GM12878 (cell line): ENCODE data around the gene TNNC2. TPM values are rescaled to one million over a fixed set of nuclear protein-coding genes. Genes with fewer than 3 reads are reported as not detected.
A peak's percentile ranks its signal among the peaks of the same experiment; 100 is the strongest.

Experiments used
- ATAC-seq: fragments of 200-7000 bp; cut with Tn5 transposase; 3 replicates; pipeline ENCODE4 v1.9.1; 2020; ENCODE audit warnings: mild to moderate bottlenecking, moderate library complexity
- BruUV-seq: library from RNA; stranded (reverse); fragments of 400-500 nt; replicated peaks from 2 replicates; lab custom pipeline; 2021; lab: Mats Ljungman, UMichigan
- CTCF ChIA-PET: fragments of 300-600 bp; sonication (Branson Sonifier 250); formaldehyde crosslinking; extraction: SDS; loops from one replicate; lab custom pipeline; 2021; ENCODE audit warnings: inconsistent platforms; lab: Yijun Ruan, JAX
- POLR2A ChIA-PET: fragments of 350-600 bp; formaldehyde crosslinking; extraction: SDS; loops from one replicate; lab custom pipeline; 2021; ENCODE audit warnings: inconsistent platforms; lab: Charles Lee
- RAD21 ChIA-PET: fragments of 300-600 bp; sonication (Branson Sonifier 250); formaldehyde crosslinking; loops from one replicate; lab custom pipeline; 2023; ENCODE audit warnings: antibody characterized with exemption; ENCODE audit not compliant: unreplicated experiment; lab: Charles Lee
- SMC1A ChIA-PET: fragments of 300-600 bp; sonication (Branson Sonifier 250); formaldehyde crosslinking; loops from one replicate; lab custom pipeline; 2023; ENCODE audit not compliant: unreplicated experiment, uncharacterized antibody; lab: Charles Lee
- DNase-seq: peaks from one replicate; pipeline ENCODE4 v3.0.0-alpha.2; 2011; ENCODE audit warnings: low read depth, low spot score
- FAIRE-seq: peaks from 3 replicates; lab custom pipeline; 2011; peaks lifted over from hg19 to GRCh38; lab: Jason Lieb, UNC
- H2AFZ ChIP-seq: 2 replicates; pipeline ENCODE4 v1.6.0; 2011; ENCODE audit warnings: low read depth, low read length, control low read depth; ENCODE audit not compliant: control insufficient read depth
- H3K27ac ChIP-seq: 2 replicates; pipeline ENCODE4 v1.5.1; 2011; ENCODE audit warnings: control low read depth; ENCODE audit not compliant: control insufficient read depth, insufficient read depth
- H3K27me3 ChIP-seq, 2 experiments: replicated peaks in 1 of 2; 2 replicates each; pipeline versions ENCODE4 v1.6.0 to v1.6.1; 2011; ENCODE audit warnings: low read length in 1 of 2; ENCODE audit not compliant: control insufficient read depth in 2 of 2, insufficient read depth in 2 of 2
- H3K36me3 ChIP-seq, 2 experiments: 2 replicates each; pipeline ENCODE4 v1.5.1; 2011; ENCODE audit warnings: low read length in 1 of 2; ENCODE audit not compliant: control insufficient read depth in 2 of 2, insufficient read depth in 2 of 2
- H3K4me1 ChIP-seq: 2 replicates; pipeline ENCODE4 v1.6.1; 2011; ENCODE audit warnings: mild to moderate bottlenecking, low read length, moderate library complexity, mixed read lengths; ENCODE audit not compliant: control insufficient read depth, insufficient read depth
- H3K4me2 ChIP-seq: 2 replicates; pipeline ENCODE4 v1.6.0; 2011; ENCODE audit warnings: control low read depth; ENCODE audit not compliant: control insufficient read depth, insufficient read depth
- H3K4me3 ChIP-seq: fragments of 200-600 bp; sonication (generic); 2 replicates; pipeline ENCODE4 v1.5.1; 2016
- H3K79me2 ChIP-seq: 2 replicates; pipeline ENCODE4 v1.6.0; 2011; ENCODE audit warnings: low read length; ENCODE audit not compliant: control insufficient read depth, insufficient read depth
- H3K9ac ChIP-seq: 2 replicates; pipeline ENCODE4 v1.8.0; 2011; ENCODE audit warnings: low read length, control low read depth, mixed read lengths; ENCODE audit not compliant: control insufficient read depth, insufficient read depth
- H3K9me3 ChIP-seq: replicated peaks from 3 replicates; pipeline ENCODE4 v1.5.1; 2011; ENCODE audit warnings: mild to moderate bottlenecking, low read length; ENCODE audit not compliant: control insufficient read depth, insufficient read depth
- H4K20me1 ChIP-seq: 2 replicates; pipeline ENCODE4 v1.6.0; 2011; ENCODE audit not compliant: control insufficient read depth, insufficient read depth
- BHLHE40 ChIP-seq, 2 experiments: fragments of 450-650 bp in 1 of 2; IDR thresholded peaks; 2 replicates each; pipeline ENCODE4 v1.6.1; 2011 to 2017; ENCODE audit warnings: low read depth in 2 of 2, borderline replicate concordance in 1 of 2, improper control_type of control experiment in 1 of 2, low read length in 1 of 2, mild to moderate bottlenecking in 1 of 2
- CBFB ChIP-seq: IDR thresholded peaks from 2 replicates; pipeline ENCODE4 v1.6.1; 2016; ENCODE audit warnings: antibody characterized with exemption, low read depth
- CREM ChIP-seq: IDR thresholded peaks from 2 replicates; pipeline ENCODE4 v1.6.1; 2014; ENCODE audit warnings: antibody characterized with exemption, low read depth
- EED ChIP-seq: sonication (generic); IDR thresholded peaks from 2 replicates; pipeline ENCODE4 v1.6.1; 2016; ENCODE audit warnings: antibody characterized with exemption, low read depth
- MEF2A ChIP-seq: IDR thresholded peaks from 2 replicates; pipeline ENCODE4 v1.6.1; 2011; ENCODE audit warnings: low read depth, mild to moderate bottlenecking, low read length, moderate library complexity; ENCODE audit not compliant: insufficient read depth
- RFX5 ChIP-seq: IDR thresholded peaks from 2 replicates; pipeline ENCODE4 v1.6.1; 2011; ENCODE audit warnings: low read depth, low read length, improper control_type of control experiment
- SUZ12 ChIP-seq: fragments of 200-600 bp; sonication (generic); IDR thresholded peaks from one replicate; pipeline ENCODE4 v1.6.1; 2018; ENCODE audit warnings: antibody characterized with exemption, mild to moderate bottlenecking; ENCODE audit not compliant: unreplicated experiment
- TCF7 ChIP-seq: IDR thresholded peaks from 2 replicates; pipeline ENCODE4 v1.6.1; 2014; ENCODE audit warnings: antibody characterized with exemption, borderline replicate concordance
- YBX1 ChIP-seq: fragments of 450-650 bp; IDR thresholded peaks from 2 replicates; pipeline ENCODE4 v1.6.1; 2016; ENCODE audit warnings: antibody characterized with exemption
- ZZZ3 ChIP-seq: IDR thresholded peaks from 2 replicates; pipeline ENCODE4 v1.6.1; 2011; ENCODE audit warnings: low read depth; ENCODE audit not compliant: control insufficient read depth, insufficient read length
- WGBS: methylation state at CpG from one replicate; pipeline ENCODE4 v1.1.6; 2016; ENCODE audit warnings: low lambda C conversion rate; ENCODE audit not compliant: insufficient replicate concordance, insufficient coverage; ENCODE audit errors: missing lambda C conversion rate; 5-methylcytosine and 5-hydroxymethylcytosine counted together
- in situ Hi-C: fragments of 300-500 bp; cut with MboI; formaldehyde crosslinking; loops from 9 replicates; pipeline ENCODE4 v1.14.3; 2018; ENCODE audit warnings: mixed read lengths
- intact Hi-C: fragments of 100-400 bp; cut with micrococcal nuclease; formaldehyde crosslinking; loops from one replicate; pipeline ENCODE4 v1.14.2; 2022; ENCODE audit not compliant: unreplicated experiment
- polyA plus RNA-seq, 11 experiments: library from polyadenylated mRNA; depleted of rRNA in 4 of 11; unstranded in 6 of 11; stranded (reverse) in 5 of 11; fragments of >200 nt; fragmentation: Nextera tagmentation in 4 of 11; fragmentation: Illumina TruSeq in 1 of 11; extraction: Ambion mirVana in 4 of 11; extraction: Trizol in 1 of 11; gene quantifications; 1 replicate in 1 of 11; 2 replicates in 10 of 11; pipeline versions ENCODE4 v1.2.1 to v1.2.3, GENCODE V29; 2011 to 2016; ENCODE audit warnings: inconsistent platforms in 2 of 11, missing spikeins in 2 of 11, low read depth in 1 of 11
- total RNA-seq, 4 experiments: library from RNA; depleted of rRNA in 3 of 4; stranded (reverse); fragments of >200 nt in 3 of 4; fragmentation: Illumina TruSeq in 1 of 4; extraction: Trizol in 1 of 4; gene quantifications; 2 replicates each; pipeline versions ENCODE4 v1.2.1 to v1.2.3, GENCODE V29; 2013 to 2021
- TF ChIP-seq, protein P1 (sequence below): IDR thresholded peaks from 2 replicates; pipeline ENCODE4 v1.6.1; 2011; ENCODE audit warnings: low read depth, low read length, improper control_type of control experiment, borderline replicate concordance
- TF ChIP-seq, protein P2 (sequence below): fragments of 450-650 bp; IDR thresholded peaks from 2 replicates; pipeline ENCODE4 v1.6.1; 2017; ENCODE audit warnings: antibody characterized with exemption, mild to moderate bottlenecking, moderate library complexity

TNNC2 gene
- total and polyA plus RNA-seq, 10 of the 15 experiments (the other 5 are each of a cell fraction or from before 2014, with no cell fraction given): 0.37 TPM; not detected in 9

DNA sequence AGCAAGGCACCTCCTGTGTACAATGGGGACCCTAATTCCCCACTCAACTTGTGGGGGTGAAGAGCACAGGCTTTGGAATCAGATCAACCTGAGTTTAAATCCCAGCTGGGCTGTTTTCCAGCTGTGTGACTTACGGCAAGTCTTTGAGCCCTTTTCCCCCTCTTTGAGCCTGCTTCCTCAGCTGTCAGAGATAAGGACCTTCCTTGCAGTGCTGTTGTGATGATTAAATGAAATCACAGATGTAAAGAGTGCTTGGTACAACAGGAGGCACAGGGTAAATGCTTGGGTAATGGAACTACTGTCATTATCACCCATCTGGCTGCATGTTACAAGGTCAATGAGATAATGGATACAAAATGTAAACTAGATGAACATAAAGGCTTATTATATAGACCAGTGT lies 9.7 kb upstream of the TNNC2 start:
- H3K4me1 ChIP-seq: peaks cover 5% of the 10 kb centered on the region
- H2AFZ ChIP-seq: no peak overlapping the region
- H3K79me2 ChIP-seq: no peaks in the 10 kb centered on the region
- no peaks in the 10 kb centered on the region for H3K9me3 ChIP-seq
- no peak overlapping the region for H3K9ac ChIP-seq
- H3K36me3 ChIP-seq: peaks cover 0 to 2% of the 10 kb centered on the region in 2 experiments; a peak in 2 of 4 replicates
- H3K27me3 ChIP-seq: no peaks in the 10 kb centered on the region
- TSS peak; percentile 27 for BruUV-seq
- no peaks in the 10 kb centered on the region for H4K20me1 ChIP-seq
- WGBS: 100% methylated on average over 1 of the region's 1 CpG
- FAIRE-seq (no peak), ATAC-seq (no peak)
- TF ChIP-seq EED (no peak), RFX5 (no peak)
- TF ChIP-seq, all 136 proteins: peak for 0
- H3K27ac ChIP-seq: no peak overlapping the region
- SMC1A ChIA-PET: interaction anchor here (0.6 kb wide), 1 partner anchor 23 kb away, joined by 4 read pairs; no protein-coding TSS in a partner anchor
- H3K4me2 ChIP-seq: no peak overlapping the region
- RAD21 ChIA-PET: no interaction called here
- POLR2A ChIA-PET: no interaction called here
- H3K4me3 ChIP-seq: no peak overlapping the region
- no peak for DNase-seq
- in situ Hi-C loops (no loop called here), intact Hi-C loops (no loop called here)
- CTCF ChIA-PET: interaction anchor here (0.7 to 1.0 kb wide), 2 partner anchors 12 to 38 kb away, joined by 3 to 4 read pairs; no protein-coding TSS in a partner anchor

DNA sequence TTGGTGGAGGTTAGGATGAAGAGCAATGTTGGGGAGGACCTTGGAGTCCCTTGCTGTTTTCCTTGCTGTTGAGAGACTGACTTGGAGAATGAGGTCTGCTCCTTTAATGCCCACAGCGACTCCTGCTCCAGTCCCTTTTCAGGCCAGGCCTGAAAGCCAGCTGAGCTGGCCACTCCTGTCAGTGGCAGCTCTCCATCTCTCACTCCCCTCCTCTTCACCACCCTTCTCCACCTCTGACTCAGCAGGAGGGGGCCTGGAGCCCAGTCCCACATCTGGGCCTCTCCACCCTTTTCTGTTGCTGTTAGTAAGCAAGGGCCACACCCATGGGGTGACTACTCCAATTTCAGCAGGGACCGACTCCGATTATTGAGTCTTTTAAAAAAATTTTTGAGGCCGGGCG lies 8.7 kb upstream of the TNNC2 start:
- no peaks in the 10 kb centered on the region for H3K9me3 ChIP-seq
- H3K27me3 ChIP-seq: no peaks in the 10 kb centered on the region
- WGBS: 99% methylated on average over 5 of the region's 5 CpGs
- FAIRE-seq: no peak
- H3K4me2 ChIP-seq: no peak overlapping the region
- intact Hi-C loops (no loop called here), in situ Hi-C loops (no loop called here)
- ChIA-PET CTCF (no interaction called here), RAD21 (no interaction called here), POLR2A (no interaction called here), SMC1A (interaction anchor here (0.5 kb wide), 1 partner anchor 442 kb away, joined by 3 read pairs; no protein-coding TSS in a partner anchor)
- no peak overlapping the region for H3K4me3 ChIP-seq
- no peak overlapping the region for H3K27ac ChIP-seq
- no peak overlapping the region for H2AFZ ChIP-seq
- H3K79me2 ChIP-seq: no peaks in the 10 kb centered on the region
- H3K9ac ChIP-seq: no peak overlapping the region
- no peaks in the 10 kb centered on the region for H4K20me1 ChIP-seq
- H3K36me3 ChIP-seq: no peaks in the 10 kb centered on the region; a peak in 1 of 4 replicates
- peaks cover 3% of the 10 kb centered on the region for H3K4me1 ChIP-seq
- ATAC-seq: no peak
- no TSS peak for BruUV-seq
- DNase-seq: no peak
- no peak for TF ChIP-seq SUZ12
- no peak for TF ChIP-seq MEF2A
- TF ChIP-seq BHLHE40 (IDR thresholded peaks at IDR 0.05; ENCODE audit: borderline replicate concordance in 1 of 2, low read depth in 2 of 2, low read length in 1 of 2): no peak
- no peak for TF ChIP-seq CBFB
- TF ChIP-seq, protein P1, sequence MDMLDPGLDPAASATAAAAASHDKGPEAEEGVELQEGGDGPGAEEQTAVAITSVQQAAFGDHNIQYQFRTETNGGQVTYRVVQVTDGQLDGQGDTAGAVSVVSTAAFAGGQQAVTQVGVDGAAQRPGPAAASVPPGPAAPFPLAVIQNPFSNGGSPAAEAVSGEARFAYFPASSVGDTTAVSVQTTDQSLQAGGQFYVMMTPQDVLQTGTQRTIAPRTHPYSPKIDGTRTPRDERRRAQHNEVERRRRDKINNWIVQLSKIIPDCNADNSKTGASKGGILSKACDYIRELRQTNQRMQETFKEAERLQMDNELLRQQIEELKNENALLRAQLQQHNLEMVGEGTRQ: no peak
- TF ChIP-seq, protein P2, sequence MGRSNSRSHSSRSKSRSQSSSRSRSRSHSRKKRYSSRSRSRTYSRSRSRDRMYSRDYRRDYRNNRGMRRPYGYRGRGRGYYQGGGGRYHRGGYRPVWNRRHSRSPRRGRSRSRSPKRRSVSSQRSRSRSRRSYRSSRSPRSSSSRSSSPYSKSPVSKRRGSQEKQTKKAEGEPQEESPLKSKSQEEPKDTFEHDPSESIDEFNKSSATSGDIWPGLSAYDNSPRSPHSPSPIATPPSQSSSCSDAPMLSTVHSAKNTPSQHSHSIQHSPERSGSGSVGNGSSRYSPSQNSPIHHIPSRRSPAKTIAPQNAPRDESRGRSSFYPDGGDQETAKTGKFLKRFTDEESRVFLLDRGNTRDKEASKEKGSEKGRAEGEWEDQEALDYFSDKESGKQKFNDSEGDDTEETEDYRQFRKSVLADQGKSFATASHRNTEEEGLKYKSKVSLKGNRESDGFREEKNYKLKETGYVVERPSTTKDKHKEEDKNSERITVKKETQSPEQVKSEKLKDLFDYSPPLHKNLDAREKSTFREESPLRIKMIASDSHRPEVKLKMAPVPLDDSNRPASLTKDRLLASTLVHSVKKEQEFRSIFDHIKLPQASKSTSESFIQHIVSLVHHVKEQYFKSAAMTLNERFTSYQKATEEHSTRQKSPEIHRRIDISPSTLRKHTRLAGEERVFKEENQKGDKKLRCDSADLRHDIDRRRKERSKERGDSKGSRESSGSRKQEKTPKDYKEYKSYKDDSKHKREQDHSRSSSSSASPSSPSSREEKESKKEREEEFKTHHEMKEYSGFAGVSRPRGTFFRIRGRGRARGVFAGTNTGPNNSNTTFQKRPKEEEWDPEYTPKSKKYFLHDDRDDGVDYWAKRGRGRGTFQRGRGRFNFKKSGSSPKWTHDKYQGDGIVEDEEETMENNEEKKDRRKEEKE: no peak
- TF ChIP-seq YBX1: no peak
- TF ChIP-seq ZZZ3: no peak
- no peak for TF ChIP-seq CREM
- no peak for TF ChIP-seq TCF7
